Activated naive CD8-positive, alpha-beta T cell treated with anti-CD3 and anti-CD28 coated beads, Interleukin-2, amount 10 ng/mL, durations not matched to agents 7 days and 5 days (primary cell): ENCODE measurements around the gene LRIT1. TPM values are rescaled to one million over a fixed set of nuclear protein-coding genes. Genes with fewer than 3 reads are reported as not detected.

Experiments
- ATAC-seq: fragments of 150-1000 bp; cut with Tn5 transposase; one replicate; pipeline ENCODE4 v1.10.0; 2021; ENCODE audit warnings: low read depth, moderate library complexity
- POLR2A ChIA-PET: fragments of 350-600 bp; sonication (Branson Sonifier 250); formaldehyde crosslinking; loops from one replicate; lab custom pipeline; 2021; ENCODE audit warnings: antibody characterized with exemption; lab: Charles Lee
- DNase-seq: peaks from one replicate; pipeline ENCODE4 v3.0.0; 2021
- H3K27ac Mint-ChIP-seq: one replicate; pipeline ENCODE4 v1.8.0; 2022; ENCODE audit warnings: mild to moderate bottlenecking, mixed read lengths
- H3K27me3 Mint-ChIP-seq: one replicate; pipeline ENCODE4 v1.8.0; 2022; ENCODE audit warnings: mild to moderate bottlenecking, moderate library complexity, mixed read lengths
- H3K36me3 Mint-ChIP-seq: one replicate; pipeline ENCODE4 v1.8.0; 2021; ENCODE audit warnings: mild to moderate bottlenecking, mixed read lengths
- H3K4me1 Mint-ChIP-seq: one replicate; pipeline ENCODE4 v1.8.0; 2021; ENCODE audit warnings: mixed read lengths
- H3K4me3 Mint-ChIP-seq: one replicate; pipeline ENCODE4 v1.8.0; 2022; ENCODE audit warnings: mild to moderate bottlenecking, moderate library complexity, mixed read lengths
- H3K9me3 Mint-ChIP-seq: one replicate; pipeline ENCODE4 v1.8.0; 2021; ENCODE audit warnings: mixed read lengths
- total RNA-seq, 2 experiments: library from RNA; stranded (reverse); gene quantifications; one replicate each; pipeline ENCODE4 v1.2.3, GENCODE V29; 2021

LRIT1 gene
- total RNA-seq, 2 experiments from 2014 or later, result not detected

GRCh38 chr10:84216834-84217233 lies 24.5 kb downstream of the LRIT1 start:
- DNase-seq (no peak), ATAC-seq (no peak)
- POLR2A ChIA-PET, result no interaction called here
- no peaks in the 10 kb centered on the region for H3K36me3 Mint-ChIP-seq
- no peak overlapping the region for H3K27ac Mint-ChIP-seq
- no peak overlapping the region for H3K4me3 Mint-ChIP-seq
- H3K27me3 Mint-ChIP-seq, result peaks cover 3% of the 10 kb centered on the region
- peaks cover 2% of the 10 kb centered on the region for H3K9me3 Mint-ChIP-seq
- no peaks in the 10 kb centered on the region for H3K4me1 Mint-ChIP-seq

DNA sequence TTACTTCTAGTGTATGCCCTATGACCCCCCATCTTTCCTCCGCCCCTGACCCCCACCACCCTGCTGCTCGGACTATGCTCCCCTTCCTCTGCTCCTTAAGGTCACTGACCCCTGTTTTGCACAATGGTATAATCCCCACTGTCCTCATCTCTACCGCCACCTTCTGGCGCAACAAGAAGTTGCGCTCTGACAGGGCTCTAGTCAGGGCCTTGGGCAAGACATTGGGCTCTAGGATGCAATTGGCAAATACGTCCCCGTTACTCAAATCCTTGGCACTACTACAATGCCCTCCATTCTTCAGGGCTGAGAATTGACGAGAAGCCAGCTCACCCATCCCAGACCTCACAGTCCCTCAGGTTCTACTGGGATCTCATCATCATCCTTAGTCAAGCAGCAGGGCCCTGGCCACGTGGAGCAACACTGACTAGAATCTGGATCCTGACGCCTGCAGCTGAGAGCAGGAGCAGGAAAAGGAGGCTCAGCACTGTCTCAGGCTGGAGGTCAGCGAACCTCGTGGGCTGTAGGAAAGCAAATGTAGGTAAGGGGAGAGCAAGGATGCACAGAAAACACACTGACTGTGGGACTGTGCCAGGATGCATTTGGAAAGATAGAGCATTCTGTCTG lies 26.6 kb downstream of the LRIT1 start:
- H3K4me3 Mint-ChIP-seq, result peak overlapping the region; percentile 59
- H3K36me3 Mint-ChIP-seq, result no peaks in the 10 kb centered on the region
- DNase-seq (peak; percentile 66), ATAC-seq (peak; percentile 91)
- H3K27me3 Mint-ChIP-seq, result peaks cover 3% of the 10 kb centered on the region
- peaks cover 2% of the 10 kb centered on the region for H3K9me3 Mint-ChIP-seq
- H3K4me1 Mint-ChIP-seq, result no peaks in the 10 kb centered on the region
- POLR2A ChIA-PET, result no interaction called here
- peak overlapping the region; percentile 44 for H3K27ac Mint-ChIP-seq

DNA sequence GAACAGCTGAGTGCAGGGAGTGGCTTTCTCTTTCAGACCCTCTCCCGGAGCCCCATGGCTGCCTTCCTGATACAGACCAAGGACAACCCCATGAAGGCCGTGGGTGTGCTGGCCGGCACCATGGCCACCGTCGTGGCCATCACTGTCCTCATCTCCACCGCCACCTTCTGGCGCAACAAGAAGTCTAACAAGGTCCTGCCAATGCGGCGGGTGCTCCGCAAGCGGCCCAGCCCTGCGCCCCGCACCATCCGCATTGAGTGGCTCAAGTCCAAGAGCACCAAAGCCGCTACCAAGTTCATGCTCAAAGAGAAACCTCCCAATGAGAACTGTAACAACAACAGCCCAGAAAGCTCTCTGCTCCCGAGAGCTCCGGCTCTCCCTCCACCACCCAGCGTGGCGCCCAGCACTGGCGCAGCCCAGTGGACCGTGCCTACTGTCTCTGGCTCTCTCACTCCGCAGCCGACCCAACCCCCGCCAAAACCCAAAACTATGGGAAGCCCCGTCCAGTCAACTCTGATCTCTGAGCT lies 27.2 kb downstream of the LRIT1 start:
- peak overlapping the region; percentile 59 for H3K4me3 Mint-ChIP-seq
- DNase-seq (no peak), ATAC-seq (peak; percentile 17)
- POLR2A ChIA-PET, result no interaction called here
- H3K36me3 Mint-ChIP-seq, result no peaks in the 10 kb centered on the region
- H3K27ac Mint-ChIP-seq, result no peak overlapping the region
- H3K4me1 Mint-ChIP-seq, result no peaks in the 10 kb centered on the region
- H3K9me3 Mint-ChIP-seq, result no peaks in the 10 kb centered on the region
- H3K27me3 Mint-ChIP-seq, result peaks cover 3% of the 10 kb centered on the region

DNA sequence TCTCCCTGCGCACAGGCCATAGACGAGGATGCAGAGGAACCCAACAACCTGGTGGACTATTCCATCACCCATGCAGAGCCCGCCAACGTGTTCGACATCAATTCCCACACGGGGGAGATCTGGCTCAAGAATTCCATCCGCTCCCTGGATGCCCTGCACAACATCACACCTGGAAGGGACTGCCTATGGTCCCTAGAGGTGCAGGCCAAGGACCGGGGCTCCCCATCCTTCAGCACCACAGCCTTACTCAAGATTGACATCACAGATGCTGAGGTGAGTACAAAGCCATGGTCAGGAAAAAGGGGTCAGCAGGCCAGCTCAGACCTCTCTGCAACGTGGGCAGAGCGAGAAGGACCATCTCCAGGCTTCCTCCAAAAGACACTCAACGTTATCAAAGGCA lies 28.3 kb downstream of the LRIT1 start:
- Mint-ChIP-seq H3K27ac (no peak overlapping the region), H3K4me1 (no peaks in the 10 kb centered on the region), H3K4me3 (no peak overlapping the region), H3K27me3 (peaks cover 8% of the 10 kb centered on the region), H3K9me3 (no peaks in the 10 kb centered on the region), H3K36me3 (no peaks in the 10 kb centered on the region)
- DNase-seq, result no peak
- ATAC-seq, result no peak
- POLR2A ChIA-PET, result no interaction called here

GRCh38 chr10:84212014-84212413 lies 29.3 kb downstream of the LRIT1 start:
- H3K36me3 Mint-ChIP-seq, result no peaks in the 10 kb centered on the region
- no peak overlapping the region for H3K27ac Mint-ChIP-seq
- H3K27me3 Mint-ChIP-seq, result peaks cover 8% of the 10 kb centered on the region
- no peak overlapping the region for H3K4me3 Mint-ChIP-seq
- POLR2A ChIA-PET, result no interaction called here
- ATAC-seq (no peak), DNase-seq (no peak)
- no peaks in the 10 kb centered on the region for H3K9me3 Mint-ChIP-seq
- no peaks in the 10 kb centered on the region for H3K4me1 Mint-ChIP-seq

DNA sequence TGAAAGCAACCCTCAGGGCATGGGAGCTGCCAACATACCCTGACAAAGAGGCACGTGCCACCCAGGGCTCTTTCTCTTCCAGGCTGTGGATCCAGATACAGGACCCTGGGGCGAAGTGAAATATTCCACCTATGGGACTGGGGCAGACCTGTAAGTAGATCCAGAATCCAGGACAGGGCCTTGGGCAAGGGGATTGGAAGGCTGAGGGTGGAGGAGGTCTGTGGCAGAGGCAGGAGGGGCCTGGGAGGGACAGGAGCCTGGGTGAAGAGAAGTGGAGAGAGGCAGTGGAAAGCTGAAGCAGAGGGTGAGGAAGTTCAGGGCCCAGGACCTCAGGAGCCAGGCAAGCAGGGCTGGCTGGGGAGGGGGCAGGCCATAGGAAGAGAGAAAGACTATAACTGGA lies 29.8 kb downstream of the LRIT1 start:
- Mint-ChIP-seq H3K36me3 (no peaks in the 10 kb centered on the region), H3K4me3 (no peak overlapping the region), H3K27ac (no peak overlapping the region), H3K4me1 (no peaks in the 10 kb centered on the region), H3K27me3 (peaks cover 5% of the 10 kb centered on the region), H3K9me3 (no peaks in the 10 kb centered on the region)
- POLR2A ChIA-PET, result no interaction called here
- ATAC-seq (no peak), DNase-seq (no peak)

DNA sequence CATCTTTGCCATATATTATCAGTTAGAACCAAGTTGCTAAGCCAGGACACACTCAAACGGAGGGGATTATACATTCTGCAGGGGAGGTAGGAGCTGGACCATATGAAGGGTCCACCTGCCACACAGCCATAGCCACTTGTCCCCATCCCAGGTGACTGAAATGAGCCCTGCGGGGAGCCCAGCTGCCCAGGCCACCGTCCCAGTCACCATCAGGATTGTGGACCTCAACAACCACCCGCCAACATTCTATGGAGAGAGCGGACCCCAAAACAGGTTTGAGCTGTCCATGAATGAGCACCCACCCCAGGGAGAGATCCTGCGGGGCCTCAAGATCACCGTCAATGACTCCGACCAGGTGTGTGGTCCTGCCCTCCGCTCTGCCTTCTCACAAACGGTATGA lies 33.3 kb downstream of the LRIT1 start:
- Mint-ChIP-seq H3K27ac (no peak overlapping the region), H3K9me3 (no peaks in the 10 kb centered on the region), H3K4me3 (no peak overlapping the region), H3K4me1 (peaks cover 3% of the 10 kb centered on the region), H3K27me3 (peaks cover 5% of the 10 kb centered on the region), H3K36me3 (no peaks in the 10 kb centered on the region)
- no peak for DNase-seq
- POLR2A ChIA-PET, result no interaction called here
- ATAC-seq, result no peak

DNA sequence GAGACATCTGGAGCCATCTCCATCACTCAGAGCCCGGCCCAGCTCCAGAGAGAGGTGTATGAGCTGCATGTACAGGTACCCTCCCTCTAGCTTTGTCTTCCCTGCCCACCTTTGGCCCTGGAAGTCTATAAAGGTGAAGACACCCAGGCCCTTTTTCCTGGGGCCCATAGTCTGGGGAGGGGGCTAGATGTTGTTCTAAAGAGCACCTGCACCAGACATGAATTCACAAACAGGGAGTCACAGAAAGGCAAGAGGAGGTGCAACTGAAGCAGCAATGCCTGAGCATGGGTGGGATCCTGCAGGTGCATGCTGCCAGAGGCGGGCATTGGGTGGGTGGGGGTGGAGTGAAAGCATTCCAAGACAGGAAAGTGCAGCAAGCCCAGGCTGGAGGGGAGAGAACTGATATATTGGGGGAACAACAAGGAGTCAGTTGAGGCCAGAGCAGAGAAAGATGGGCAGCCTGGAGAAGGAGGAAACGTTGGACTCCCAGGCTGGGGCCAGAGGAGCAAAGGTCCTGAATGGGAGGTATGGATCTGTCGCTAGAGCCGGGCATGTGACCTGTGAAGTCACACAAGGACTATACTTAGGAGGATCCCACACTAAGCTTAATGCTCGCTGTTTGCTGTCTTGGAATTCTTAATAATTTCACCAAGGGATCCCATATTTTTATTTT lies 35.4 kb downstream of the LRIT1 start:
- H3K27ac Mint-ChIP-seq, result no peak overlapping the region
- H3K4me3 Mint-ChIP-seq, result no peak overlapping the region
- no peaks in the 10 kb centered on the region for H3K9me3 Mint-ChIP-seq
- no peak for DNase-seq
- peaks cover 5% of the 10 kb centered on the region for H3K27me3 Mint-ChIP-seq
- ATAC-seq, result no peak
- no peaks in the 10 kb centered on the region for H3K36me3 Mint-ChIP-seq
- POLR2A ChIA-PET, result no interaction called here
- peaks cover 3% of the 10 kb centered on the region for H3K4me1 Mint-ChIP-seq

GRCh38 chr10:84205049-84205852 lies 36.1 kb downstream of the LRIT1 start:
- Mint-ChIP-seq H3K36me3 (no peaks in the 10 kb centered on the region), H3K4me1 (peaks cover 3% of the 10 kb centered on the region), H3K27me3 (peaks cover 5% of the 10 kb centered on the region), H3K9me3 (no peaks in the 10 kb centered on the region), H3K4me3 (no peak overlapping the region), H3K27ac (no peak overlapping the region)
- peak; percentile 78 for DNase-seq
- POLR2A ChIA-PET, result no interaction called here
- peak; percentile 80 for ATAC-seq

- POLR2A ChIA-PET, result no interaction called here
- peaks cover 5% of the 10 kb centered on the region for H3K27me3 Mint-ChIP-seq
- peaks cover 3% of the 10 kb centered on the region for H3K4me1 Mint-ChIP-seq
- no peaks in the 10 kb centered on the region for H3K36me3 Mint-ChIP-seq
- H3K4me3 Mint-ChIP-seq, result no peak overlapping the region
- DNase-seq (no peak), ATAC-seq (no peak)
- H3K27ac Mint-ChIP-seq, result no peak overlapping the region
- no peaks in the 10 kb centered on the region for H3K9me3 Mint-ChIP-seq
These were observed 36.7 kb downstream of the LRIT1 start for GRCh38 chr10:84204610-84205009.

- DNase-seq (no peak), ATAC-seq (no peak)
- Mint-ChIP-seq H3K9me3 (no peaks in the 10 kb centered on the region), H3K27me3 (peaks cover 5% of the 10 kb centered on the region), H3K36me3 (no peaks in the 10 kb centered on the region), H3K4me1 (peaks cover 3% of the 10 kb centered on the region), H3K27ac (no peak overlapping the region), H3K4me3 (no peak overlapping the region)
- POLR2A ChIA-PET, result no interaction called here
These were observed 37.2 kb downstream of the LRIT1 start for GRCh38 chr10:84204122-84204521.

DNA sequence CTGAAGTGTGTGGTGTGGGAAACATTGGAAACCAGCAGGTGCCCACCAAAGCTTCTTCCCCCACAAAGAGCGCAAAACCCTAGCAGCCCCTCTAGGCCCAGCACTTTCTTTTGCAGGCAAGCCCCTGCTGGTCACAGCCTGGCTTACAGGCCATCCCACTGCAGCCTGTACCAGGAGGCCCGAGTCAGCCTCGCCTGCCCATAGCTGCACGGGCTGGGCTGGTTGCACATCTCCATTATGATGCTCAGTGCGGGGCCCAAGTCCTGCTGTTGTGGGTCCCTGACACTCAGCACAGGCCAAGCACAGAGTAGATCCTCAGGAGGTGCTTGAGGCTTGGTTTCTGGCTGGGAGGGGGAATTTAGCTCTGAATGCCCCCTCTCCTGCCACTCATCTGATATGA lies 39.0 kb downstream of the LRIT1 start:
- no peak for DNase-seq
- H3K4me1 Mint-ChIP-seq, result peaks cover 3% of the 10 kb centered on the region
- H3K4me3 Mint-ChIP-seq, result no peak overlapping the region
- H3K27me3 Mint-ChIP-seq, result peaks cover 6% of the 10 kb centered on the region
- ATAC-seq, result no peak
- no peaks in the 10 kb centered on the region for H3K36me3 Mint-ChIP-seq
- no peak overlapping the region for H3K27ac Mint-ChIP-seq
- POLR2A ChIA-PET, result no interaction called here
- no peaks in the 10 kb centered on the region for H3K9me3 Mint-ChIP-seq

DNA sequence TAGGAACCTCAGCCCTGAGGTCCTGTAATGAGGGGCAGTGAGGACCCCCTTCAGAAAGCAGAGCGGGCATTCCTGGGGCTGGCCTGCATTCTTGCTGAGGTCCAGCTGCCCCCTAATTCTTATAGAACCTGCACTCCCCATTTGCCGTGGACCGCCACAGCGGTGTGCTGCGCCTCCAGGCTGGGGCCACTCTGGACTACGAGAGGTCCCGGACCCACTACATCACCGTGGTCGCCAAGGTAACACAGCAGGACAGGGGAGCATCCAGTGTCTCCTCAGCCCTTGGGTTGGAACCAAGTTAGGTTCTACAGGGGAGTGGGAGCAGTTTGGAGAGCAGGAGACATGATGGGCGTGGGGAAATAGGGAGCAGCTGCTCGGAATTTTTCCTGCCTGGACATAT lies 39.7 kb downstream of the LRIT1 start:
- Mint-ChIP-seq H3K27me3 (peaks cover 12% of the 10 kb centered on the region), H3K36me3 (no peaks in the 10 kb centered on the region), H3K9me3 (no peaks in the 10 kb centered on the region), H3K27ac (no peak overlapping the region), H3K4me3 (no peak overlapping the region), H3K4me1 (peaks cover 3% of the 10 kb centered on the region)
- DNase-seq (no peak), ATAC-seq (no peak)
- POLR2A ChIA-PET, result interaction anchor here (0.7 kb wide), 1 partner anchor 179 kb away, joined by 3 read pairs; no protein-coding TSS in a partner anchor
